Osteoblast (primary cell): Measurements from ENCODE around the gene SPACA4. TPM values are rescaled to one million over a fixed set of nuclear protein-coding genes. Genes with fewer than 3 reads are reported as not detected.
"Not testable (repeated sequence)": the region's sequence is repeated elsewhere in the genome, so short reads cannot be mapped to it uniquely, and the experiment has no call there.

Source experiments
- DNase-seq: peaks from one replicate; pipeline ENCODE4 v3.0.0; 2011; ENCODE audit warnings: low spot score, mixed read lengths; ENCODE audit not compliant: insufficient read length; ENCODE audit errors: missing footprints
- H2AFZ ChIP-seq: 2 replicates; pipeline ENCODE4 v1.6.0; 2011; ENCODE audit warnings: mild to moderate bottlenecking, low read length
- H3K27ac ChIP-seq: 2 replicates; pipeline ENCODE4 v1.5.1; 2011; ENCODE audit warnings: mild to moderate bottlenecking, low read depth, low read length, moderate library complexity
- H3K27me3 ChIP-seq: 2 replicates; pipeline ENCODE4 v1.6.0; 2012; ENCODE audit warnings: mild to moderate bottlenecking, control low read depth, inconsistent platforms, low read length, moderate library complexity; ENCODE audit not compliant: insufficient read depth
- H3K36me3 ChIP-seq: 2 replicates; pipeline ENCODE4 v1.5.1; 2011; ENCODE audit warnings: mild to moderate bottlenecking, low read length, control low read depth, moderate library complexity; ENCODE audit not compliant: insufficient read depth
- H3K4me1 ChIP-seq: 2 replicates; pipeline ENCODE4 v1.5.1; 2011; ENCODE audit warnings: mild to moderate bottlenecking, low read length, control low read depth, moderate library complexity; ENCODE audit not compliant: insufficient read depth
- H3K4me2 ChIP-seq: 2 replicates; pipeline ENCODE4 v1.6.0; 2011; ENCODE audit warnings: mild to moderate bottlenecking, low read length; ENCODE audit not compliant: insufficient read depth
- H3K4me3 ChIP-seq: fragments of 200-600 bp; sonication (generic); 3 replicates; pipeline ENCODE4 v1.5.1; 2012; ENCODE audit warnings: mild to moderate bottlenecking, low read length, inconsistent platforms; ENCODE audit not compliant: insufficient read depth
- H3K79me2 ChIP-seq: 2 replicates; pipeline ENCODE4 v1.6.0; 2012; ENCODE audit warnings: mild to moderate bottlenecking, low read length, control low read depth, inconsistent platforms; ENCODE audit not compliant: insufficient read depth
- H3K9me3 ChIP-seq: 2 replicates; pipeline ENCODE4 v1.5.1; 2011; ENCODE audit warnings: low read depth, low read length, control low read depth
- H4K20me1 ChIP-seq: 2 replicates; pipeline ENCODE4 v1.6.0; 2012; ENCODE audit warnings: mild to moderate bottlenecking, low read length, control low read depth; ENCODE audit not compliant: insufficient read depth
- total RNA-seq: library from RNA; depleted of rRNA; stranded (reverse); fragments of >200 nt; gene quantifications from 2 replicates; pipeline ENCODE4 v1.2.3, GENCODE V29; 2012
- TF ChIP-seq, protein P1 (sequence below): IDR thresholded peaks from 2 replicates; pipeline ENCODE4 v1.5.1; 2011; ENCODE audit warnings: mild to moderate bottlenecking, low read depth, low read length, moderate library complexity; ENCODE audit errors: extremely low read depth

SPACA4 gene
- total RNA-seq, 1 donor, result not detected

- peaks cover 25% of the 10 kb centered on the region for H3K4me1 ChIP-seq
- no peaks in the 10 kb centered on the region for H3K36me3 ChIP-seq
- TF ChIP-seq, protein P1, sequence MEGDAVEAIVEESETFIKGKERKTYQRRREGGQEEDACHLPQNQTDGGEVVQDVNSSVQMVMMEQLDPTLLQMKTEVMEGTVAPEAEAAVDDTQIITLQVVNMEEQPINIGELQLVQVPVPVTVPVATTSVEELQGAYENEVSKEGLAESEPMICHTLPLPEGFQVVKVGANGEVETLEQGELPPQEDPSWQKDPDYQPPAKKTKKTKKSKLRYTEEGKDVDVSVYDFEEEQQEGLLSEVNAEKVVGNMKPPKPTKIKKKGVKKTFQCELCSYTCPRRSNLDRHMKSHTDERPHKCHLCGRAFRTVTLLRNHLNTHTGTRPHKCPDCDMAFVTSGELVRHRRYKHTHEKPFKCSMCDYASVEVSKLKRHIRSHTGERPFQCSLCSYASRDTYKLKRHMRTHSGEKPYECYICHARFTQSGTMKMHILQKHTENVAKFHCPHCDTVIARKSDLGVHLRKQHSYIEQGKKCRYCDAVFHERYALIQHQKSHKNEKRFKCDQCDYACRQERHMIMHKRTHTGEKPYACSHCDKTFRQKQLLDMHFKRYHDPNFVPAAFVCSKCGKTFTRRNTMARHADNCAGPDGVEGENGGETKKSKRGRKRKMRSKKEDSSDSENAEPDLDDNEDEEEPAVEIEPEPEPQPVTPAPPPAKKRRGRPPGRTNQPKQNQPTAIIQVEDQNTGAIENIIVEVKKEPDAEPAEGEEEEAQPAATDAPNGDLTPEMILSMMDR, result no peak
- peaks cover 4% of the 10 kb centered on the region for H4K20me1 ChIP-seq
- no peaks in the 10 kb centered on the region for H3K79me2 ChIP-seq
- no peaks in the 10 kb centered on the region for H3K27me3 ChIP-seq
- no peak overlapping the region for H3K4me3 ChIP-seq
- no peak overlapping the region for H2AFZ ChIP-seq
- peak; percentile 89 for DNase-seq
- H3K9me3 ChIP-seq, result no peaks in the 10 kb centered on the region
- no peak overlapping the region for H3K27ac ChIP-seq
- no peak overlapping the region for H3K4me2 ChIP-seq
Observed at GRCh38 chr19:48629599-48630295, 23.2 kb downstream of the SPACA4 start.

DNA sequence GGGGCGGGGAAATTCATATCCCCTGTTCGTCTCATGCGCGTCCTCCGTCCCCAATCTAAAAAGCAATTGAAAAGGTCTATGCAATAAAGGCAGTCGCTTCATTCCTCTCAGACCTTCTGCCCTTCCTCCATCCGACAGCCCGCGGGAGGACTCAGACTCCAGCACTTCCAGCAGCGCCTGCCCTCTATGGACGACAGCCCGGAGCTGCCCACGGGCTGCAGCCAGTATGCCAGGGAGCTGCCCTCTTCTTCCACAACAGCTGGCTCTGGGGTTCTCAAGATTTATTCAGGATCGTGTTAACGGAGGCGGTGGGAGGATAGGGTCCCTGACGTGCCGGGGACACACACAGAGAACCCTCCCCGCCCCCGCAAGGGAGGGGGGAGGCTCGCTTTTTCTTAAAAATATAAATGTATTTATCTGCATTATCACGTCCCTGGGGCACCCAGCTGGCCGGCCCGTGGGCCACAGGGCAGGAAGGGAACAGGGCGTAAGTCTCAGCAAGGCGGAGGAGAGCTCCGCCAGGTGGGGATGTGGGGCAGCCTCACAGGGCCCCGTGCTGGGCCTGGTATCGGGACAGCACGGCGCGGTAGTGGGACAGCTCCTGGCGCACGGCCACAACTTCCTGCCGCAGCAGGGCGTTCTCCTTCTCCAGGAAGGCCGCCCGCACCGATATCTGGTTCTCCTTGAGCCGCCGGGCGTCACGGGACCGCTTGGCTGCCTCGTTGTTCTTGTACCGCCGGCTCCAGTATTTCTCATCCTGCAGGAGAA is 23.9 kb downstream of the SPACA4 start:
- no peak overlapping the region for H3K4me3 ChIP-seq
- no peaks in the 10 kb centered on the region for H4K20me1 ChIP-seq
- no peaks in the 10 kb centered on the region for H3K27me3 ChIP-seq
- no peaks in the 10 kb centered on the region for H3K9me3 ChIP-seq
- no peak overlapping the region for H3K4me2 ChIP-seq
- DNase-seq, result peak; percentile 83
- H2AFZ ChIP-seq, result no peak overlapping the region
- no peaks in the 10 kb centered on the region for H3K79me2 ChIP-seq
- no peaks in the 10 kb centered on the region for H3K36me3 ChIP-seq
- peaks cover 30% of the 10 kb centered on the region for H3K4me1 ChIP-seq
- H3K27ac ChIP-seq, result no peak overlapping the region
- TF ChIP-seq, protein P1, result no peak

- no peaks in the 10 kb centered on the region for H3K79me2 ChIP-seq
- H2AFZ ChIP-seq, result no peak overlapping the region
- peaks cover 5% of the 10 kb centered on the region for H3K27me3 ChIP-seq
- peak; percentile 89 for DNase-seq
- H3K4me3 ChIP-seq, result no peak overlapping the region
- H3K27ac ChIP-seq, result no peak overlapping the region
- no peaks in the 10 kb centered on the region for H3K36me3 ChIP-seq
- no peaks in the 10 kb centered on the region for H3K9me3 ChIP-seq
- peaks cover 35% of the 10 kb centered on the region for H3K4me1 ChIP-seq
- H4K20me1 ChIP-seq, result no peaks in the 10 kb centered on the region
- TF ChIP-seq, protein P1, result no peak
- no peak overlapping the region for H3K4me2 ChIP-seq
Observed at GRCh38 chr19:48631225-48631624, 24.7 kb downstream of the SPACA4 start.

GRCh38 chr19:48632286-48632685 is 25.7 kb downstream of the SPACA4 start:
- H3K9me3 ChIP-seq, H4K20me1 ChIP-seq, H3K27me3 ChIP-seq, H2AFZ ChIP-seq, H3K36me3 ChIP-seq, DNase-seq, H3K4me3 ChIP-seq, H3K79me2 ChIP-seq: not testable (repeated sequence)
- H3K27ac ChIP-seq, result peak overlapping the region; percentile 32
- peak overlapping the region; percentile 30 for H3K4me2 ChIP-seq
- peaks cover 41% of the 10 kb centered on the region for H3K4me1 ChIP-seq
